Activated CD4-positive, alpha-beta T cell treated with anti-CD3 and anti-CD28 coated beads, Interleukin-2, amount 10 ng/mL, durations not matched to agents 7 days and 5 days (primary cell): ENCODE data around the gene PROB1. TPM values are rescaled to one million over a fixed set of nuclear protein-coding genes. Genes with fewer than 3 reads are reported as not detected.
"Not testable (repeated sequence)": the region's sequence is repeated elsewhere in the genome, so short reads cannot be mapped to it uniquely, and the experiment has no call there.

Source experiments
- CTCF ChIA-PET: fragments of 350-600 bp; sonication (Branson Sonifier 250); formaldehyde crosslinking; loops from one replicate; lab custom pipeline; 2021; ENCODE audit warnings: antibody characterized with exemption; lab: Charles Lee
- POLR2A ChIA-PET: fragments of 350-600 bp; sonication (Branson Sonifier 250); formaldehyde crosslinking; loops from one replicate; lab custom pipeline; 2021; ENCODE audit warnings: antibody characterized with exemption; lab: Charles Lee
- DNase-seq: peaks from one replicate; pipeline ENCODE4 v3.0.0-alpha.2; 2020
- H3K27ac Mint-ChIP-seq: one replicate; pipeline ENCODE4 v1.8.0; 2021; ENCODE audit warnings: mild to moderate bottlenecking, moderate library complexity, mixed read lengths
- H3K27me3 Mint-ChIP-seq: one replicate; pipeline ENCODE4 v1.8.0; 2021; ENCODE audit warnings: mixed read lengths
- H3K36me3 Mint-ChIP-seq: one replicate; pipeline ENCODE4 v1.8.0; 2021; ENCODE audit warnings: low read depth, mixed read lengths
- H3K4me1 Mint-ChIP-seq: one replicate; pipeline ENCODE4 v1.8.0; 2021; ENCODE audit warnings: mixed read lengths
- H3K4me3 Mint-ChIP-seq: one replicate; pipeline ENCODE4 v1.8.0; 2021; ENCODE audit warnings: mild to moderate bottlenecking, moderate library complexity, mixed read lengths
- H3K9me3 Mint-ChIP-seq: one replicate; pipeline ENCODE4 v1.8.0; 2021; ENCODE audit warnings: mixed read lengths
- total RNA-seq, 2 experiments: library from RNA; stranded (reverse); gene quantifications; one replicate each; pipeline ENCODE4 v1.2.3, GENCODE V29; 2021

Gene PROB1
- total RNA-seq, 2 experiments from 2014 or later: 3.3 to 3.4 TPM

DNA sequence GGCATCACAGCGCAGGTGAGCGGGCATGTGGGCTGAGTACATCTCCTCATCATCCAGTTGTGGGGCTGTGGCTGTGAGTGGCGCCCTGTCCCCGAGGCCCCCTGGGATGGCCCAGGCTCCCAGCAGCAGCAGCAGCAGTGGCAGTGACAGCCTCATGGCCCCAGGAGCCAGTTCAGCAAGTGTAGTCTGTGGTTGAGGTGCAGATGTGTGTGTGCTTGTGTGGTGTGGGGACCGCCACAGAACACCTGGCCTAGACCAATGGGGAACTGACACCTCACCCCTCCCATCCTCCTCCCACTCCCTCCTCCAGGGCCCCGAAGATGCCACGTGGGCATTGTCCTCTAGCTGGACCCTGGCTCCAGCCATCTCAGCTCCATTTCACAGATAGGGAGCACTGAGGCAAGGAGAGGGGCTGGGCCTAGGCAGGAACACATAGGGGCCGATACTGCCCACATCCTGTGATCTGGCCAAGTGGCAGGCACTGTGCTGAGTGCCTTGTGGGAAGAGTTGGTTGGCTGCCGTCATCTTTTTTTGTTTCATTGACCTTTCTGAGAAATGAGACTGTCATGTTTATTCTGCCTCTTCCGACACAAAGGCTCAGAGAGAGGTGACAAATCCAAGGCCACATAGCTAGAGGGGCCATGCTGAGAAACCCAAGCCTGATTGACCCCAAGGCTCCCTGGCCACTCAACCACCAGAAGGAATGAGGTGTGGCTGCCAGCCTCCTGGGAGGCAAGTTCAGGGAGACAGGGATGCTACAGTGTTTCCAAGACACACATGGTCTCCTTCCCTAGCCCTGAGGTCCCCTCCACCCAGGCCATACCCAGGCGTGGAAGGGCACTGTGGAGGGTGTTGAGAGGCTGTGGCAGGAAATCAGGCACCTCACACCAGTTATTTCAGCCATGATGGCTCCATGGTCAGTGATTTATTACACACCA lies 4.9 kb downstream of the PROB1 start, which contains the start of gene MZB1:
Gene MZB1, minus strand, starts transcription at position 213 of the 938 bp plus-strand sequence. Its CDS starts 57 bp downstream, at position 156.
- H3K9me3 Mint-ChIP-seq: no peaks in the 10 kb centered on the region
- H3K4me3 Mint-ChIP-seq: peak within 1 kb of the TSS; percentile 87

DNA sequence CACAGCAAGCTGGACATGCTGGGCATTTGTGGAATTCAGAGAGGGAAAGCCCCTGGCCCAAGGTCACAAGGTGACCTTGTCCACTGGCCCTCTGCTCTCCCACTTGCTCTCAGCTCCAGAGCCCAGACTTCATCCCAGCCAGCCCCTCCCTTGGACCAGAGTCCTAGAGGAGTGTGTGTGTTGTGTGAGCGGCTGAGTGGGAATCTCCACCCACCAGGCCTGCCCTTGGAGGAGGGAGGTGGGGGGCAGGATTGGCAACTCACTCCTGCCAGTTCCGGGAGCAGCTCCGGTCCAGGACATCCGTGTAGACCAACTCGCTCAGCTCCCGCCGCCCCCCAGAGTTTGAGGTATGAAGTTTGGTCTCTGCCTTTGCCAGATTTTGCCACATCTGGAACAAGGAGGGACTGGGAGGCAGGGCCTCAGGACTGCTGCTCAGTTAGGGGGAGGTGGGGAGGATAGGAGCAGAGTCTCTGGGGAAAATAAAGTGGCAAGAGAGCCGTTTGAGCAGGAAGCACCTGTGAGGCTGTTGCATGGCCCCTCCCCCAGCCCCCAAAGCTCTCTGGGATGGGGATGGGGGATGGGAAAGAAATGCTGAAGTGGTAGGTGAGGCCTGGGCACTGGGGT lies 6.6 kb downstream of the PROB1 start:
- Mint-ChIP-seq H3K9me3 (no peaks in the 10 kb centered on the region), H3K4me1 (peaks cover 83% of the 10 kb centered on the region), H3K36me3 (peaks cover 5% of the 10 kb centered on the region), H3K4me3 (peak overlapping the region; percentile 51), H3K27me3 (no peaks in the 10 kb centered on the region), H3K27ac (peak overlapping the region; percentile 79)
- ChIA-PET POLR2A (interaction anchor here (0.8 kb wide), 1 partner anchor 46 kb away, joined by 4 read pairs; the partner anchor contains the start of gene PAIP2), CTCF (interaction anchor here (0.8 to 5.2 kb wide), 6 partner anchors 9 to 190 kb away, joined by 3 to 31 read pairs (median 8); partner anchors contain the start of genes PAIP2, SIL1 and SPATA24)
- no peak for DNase-seq

More for the DNA sequence above, 4.9 kb downstream of the PROB1 start, which contains the start of gene MZB1:
- Mint-ChIP-seq H3K4me1 (peaks cover 68% of the 10 kb centered on the region), H3K27ac (peak within 1 kb of the TSS; percentile 97), H3K36me3 (peaks cover 5% of the 10 kb centered on the region), H3K27me3 (no peaks in the 10 kb centered on the region)
- POLR2A ChIA-PET: interaction anchor here (1.0 kb wide), 1 partner anchor 173 kb away, joined by 4 read pairs; no protein-coding TSS in a partner anchor
- CTCF ChIA-PET: interaction anchor here (0.6 to 5.2 kb wide), 16 partner anchors 9 to 174 kb away, joined by 3 to 43 read pairs (median 4); partner anchors contain the start of genes ECSCR, MATR3, PAIP2 and SPATA24
- DNase-seq: peak; percentile 74

- no peaks in the 10 kb centered on the region for H3K27me3 Mint-ChIP-seq
- POLR2A ChIA-PET: interaction anchor here (0.6 to 0.8 kb wide), 2 partner anchors 46 to 80 kb away, joined by 4 read pairs; partner anchors contain the start of gene PAIP2
- CTCF ChIA-PET: interaction anchor here (0.8 to 2.7 kb wide), 6 partner anchors 8 to 189 kb away, joined by 3 to 13 read pairs (median 5); partner anchors contain the start of genes PAIP2, SIL1 and SPATA24
- H3K27ac Mint-ChIP-seq: peak overlapping the region; percentile 73
- no peaks in the 10 kb centered on the region for H3K9me3 Mint-ChIP-seq
- peaks cover 5% of the 10 kb centered on the region for H3K36me3 Mint-ChIP-seq
- peaks cover 79% of the 10 kb centered on the region for H3K4me1 Mint-ChIP-seq
- DNase-seq: no peak
- H3K4me3 Mint-ChIP-seq: no peak overlapping the region
These were observed 7.2 kb downstream of the PROB1 start for GRCh38 chr5:139387611-139388197.

DNA sequence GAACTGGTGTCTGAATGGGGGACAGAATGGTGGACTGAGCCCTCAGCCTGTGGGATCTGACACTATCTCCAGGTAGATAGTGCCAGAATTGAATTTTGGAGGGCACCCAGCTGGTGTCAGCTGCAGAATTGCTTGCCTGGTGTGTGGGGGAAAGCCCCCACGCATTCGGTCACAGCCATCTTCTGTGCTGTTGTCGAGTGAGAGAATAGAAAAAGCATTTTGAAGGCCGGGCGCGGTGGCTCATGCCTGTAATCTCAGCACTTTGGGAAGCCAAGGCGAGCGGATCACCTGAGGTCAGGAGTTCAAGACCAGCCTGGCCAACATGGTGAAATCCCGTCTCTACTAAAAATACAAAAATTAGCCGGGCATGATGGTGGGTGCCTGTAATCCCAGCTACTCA lies 7.9 kb downstream of the PROB1 start:
- H3K27me3 Mint-ChIP-seq, H3K9me3 Mint-ChIP-seq, POLR2A ChIA-PET, H3K36me3 Mint-ChIP-seq, H3K4me3 Mint-ChIP-seq, DNase-seq: not testable (repeated sequence)
- H3K27ac Mint-ChIP-seq: peak overlapping the region; percentile 94
- CTCF ChIA-PET: interaction anchor here (1.2 to 2.7 kb wide), 3 partner anchors 8 to 16 kb away, joined by 3 to 13 read pairs (median 7); partner anchors contain the start of gene SPATA24
- H3K4me1 Mint-ChIP-seq: peaks cover 78% of the 10 kb centered on the region

- DNase-seq: no peak
- Mint-ChIP-seq H3K4me1 (peaks cover 69% of the 10 kb centered on the region), H3K4me3 (peak overlapping the region; percentile 12), H3K27me3 (no peaks in the 10 kb centered on the region), H3K36me3 (no peaks in the 10 kb centered on the region), H3K9me3 (no peaks in the 10 kb centered on the region), H3K27ac (peak overlapping the region; percentile 94)
- POLR2A ChIA-PET: no interaction called here
- CTCF ChIA-PET: interaction anchor here (0.7 to 2.7 kb wide), 3 partner anchors 17 to 833 kb away, joined by 3 to 13 read pairs (median 3); partner anchors contain the start of gene SPATA24
These were observed 8.9 kb downstream of the PROB1 start for GRCh38 chr5:139386050-139386438.

DNA sequence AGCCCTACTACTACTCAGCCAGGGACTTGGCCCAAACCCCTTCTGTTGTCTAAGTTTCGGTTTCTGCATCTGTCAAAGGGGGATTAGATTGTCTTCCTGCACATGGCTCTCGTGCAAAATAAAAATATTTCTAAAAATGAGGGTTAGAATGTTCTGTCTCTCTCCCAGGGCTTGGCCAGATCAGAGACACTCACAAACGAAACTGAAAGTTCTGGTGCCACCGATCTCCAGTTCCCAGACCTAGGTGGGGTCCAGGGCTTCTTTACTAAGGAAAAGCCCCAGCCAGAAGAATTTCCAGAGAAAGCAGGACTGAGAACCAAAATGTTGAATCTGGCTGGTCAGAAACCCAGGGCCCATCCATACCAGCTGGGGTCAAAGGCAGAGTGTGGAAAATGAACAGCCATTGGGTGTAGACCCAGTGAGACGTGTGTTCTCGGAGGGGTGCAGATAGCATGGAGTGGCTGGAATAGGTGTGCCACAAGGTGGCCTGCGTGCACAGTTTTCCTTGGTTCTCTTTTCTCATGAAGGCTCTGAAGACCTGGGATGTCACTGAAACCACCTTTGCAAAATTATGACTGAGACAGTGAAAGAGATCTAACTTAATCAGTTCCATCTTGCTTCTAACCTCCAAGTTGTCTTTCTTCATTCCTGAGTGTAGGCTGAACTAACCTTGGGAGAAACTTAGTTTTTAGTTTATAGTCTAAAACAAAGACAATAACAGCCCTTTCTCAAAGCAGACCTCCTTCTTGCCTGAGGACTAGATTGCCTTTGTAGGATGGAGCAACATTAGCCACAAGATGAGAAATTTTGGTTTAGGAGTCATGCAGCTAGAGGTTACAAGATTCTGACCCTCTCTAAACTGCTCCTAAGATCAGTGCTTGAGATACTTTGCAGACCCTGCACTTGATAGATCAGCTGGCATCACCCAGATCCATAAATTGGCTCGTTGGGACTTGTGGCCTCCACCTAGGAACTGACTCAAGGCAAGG lies 9.5 kb downstream of the PROB1 start:
- Mint-ChIP-seq H3K27ac (peak overlapping the region; percentile 94), H3K27me3 (no peaks in the 10 kb centered on the region), H3K36me3 (no peaks in the 10 kb centered on the region), H3K9me3 (no peaks in the 10 kb centered on the region), H3K4me3 (peak overlapping the region; percentile 68), H3K4me1 (peaks cover 62% of the 10 kb centered on the region)
- CTCF ChIA-PET: interaction anchor here (0.7 to 1.6 kb wide), 4 partner anchors 11 to 832 kb away, joined by 3 to 6 read pairs (median 4); partner anchors contain the start of gene PAIP2
- peak; percentile 56 for DNase-seq
- POLR2A ChIA-PET: no interaction called here

DNA sequence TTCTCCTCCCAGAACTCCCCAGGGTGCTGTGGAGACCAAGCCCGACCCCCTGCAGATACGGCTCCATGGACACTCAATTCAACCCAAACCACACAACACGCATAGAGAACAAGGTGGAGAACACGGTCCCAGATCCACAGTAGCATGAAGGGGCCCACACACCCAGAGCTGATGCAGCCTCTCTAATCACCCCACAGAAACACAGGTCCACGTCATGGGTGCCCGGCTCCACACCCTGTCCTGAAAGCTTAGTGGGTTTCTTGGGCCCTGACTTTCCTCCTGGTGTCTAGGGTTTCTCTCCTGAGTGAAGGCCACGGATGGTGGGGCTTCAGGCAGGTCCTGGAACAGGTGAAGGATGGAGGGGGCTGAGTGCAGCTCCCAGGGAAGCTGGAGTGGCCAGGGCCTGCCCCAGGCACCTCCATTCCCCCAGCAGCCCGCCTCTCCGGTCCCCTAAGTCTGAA lies 10.3 kb downstream of the PROB1 start:
- CTCF ChIA-PET: interaction anchor here (1.3 to 1.6 kb wide), 3 partner anchors 10 to 47 kb away, joined by 3 to 6 read pairs (median 4); partner anchors contain the start of gene PAIP2
- no peak for DNase-seq
- H3K4me3 Mint-ChIP-seq: peak overlapping the region; percentile 68

GRCh38 chr5:139383993-139384590 lies 10.8 kb downstream of the PROB1 start:
- H3K4me1 Mint-ChIP-seq: peaks cover 53% of the 10 kb centered on the region
- no peak for DNase-seq
- peak overlapping the region; percentile 94 for H3K27ac Mint-ChIP-seq
- H3K4me3 Mint-ChIP-seq: peak overlapping the region; percentile 68
- no peaks in the 10 kb centered on the region for H3K27me3 Mint-ChIP-seq
- no peaks in the 10 kb centered on the region for H3K36me3 Mint-ChIP-seq
- POLR2A ChIA-PET: no interaction called here
- H3K9me3 Mint-ChIP-seq: no peaks in the 10 kb centered on the region
- CTCF ChIA-PET: interaction anchor here (1.3 to 1.6 kb wide), 2 partner anchors 10 to 42 kb away, joined by 4 to 6 read pairs; partner anchors contain the start of gene PAIP2

More for the DNA sequence above, 10.3 kb downstream of the PROB1 start:
- POLR2A ChIA-PET: no interaction called here
- H3K27me3 Mint-ChIP-seq: no peaks in the 10 kb centered on the region
- H3K9me3 Mint-ChIP-seq: no peaks in the 10 kb centered on the region
- peak overlapping the region; percentile 94 for H3K27ac Mint-ChIP-seq
- H3K36me3 Mint-ChIP-seq: no peaks in the 10 kb centered on the region
- peaks cover 55% of the 10 kb centered on the region for H3K4me1 Mint-ChIP-seq

DNA sequence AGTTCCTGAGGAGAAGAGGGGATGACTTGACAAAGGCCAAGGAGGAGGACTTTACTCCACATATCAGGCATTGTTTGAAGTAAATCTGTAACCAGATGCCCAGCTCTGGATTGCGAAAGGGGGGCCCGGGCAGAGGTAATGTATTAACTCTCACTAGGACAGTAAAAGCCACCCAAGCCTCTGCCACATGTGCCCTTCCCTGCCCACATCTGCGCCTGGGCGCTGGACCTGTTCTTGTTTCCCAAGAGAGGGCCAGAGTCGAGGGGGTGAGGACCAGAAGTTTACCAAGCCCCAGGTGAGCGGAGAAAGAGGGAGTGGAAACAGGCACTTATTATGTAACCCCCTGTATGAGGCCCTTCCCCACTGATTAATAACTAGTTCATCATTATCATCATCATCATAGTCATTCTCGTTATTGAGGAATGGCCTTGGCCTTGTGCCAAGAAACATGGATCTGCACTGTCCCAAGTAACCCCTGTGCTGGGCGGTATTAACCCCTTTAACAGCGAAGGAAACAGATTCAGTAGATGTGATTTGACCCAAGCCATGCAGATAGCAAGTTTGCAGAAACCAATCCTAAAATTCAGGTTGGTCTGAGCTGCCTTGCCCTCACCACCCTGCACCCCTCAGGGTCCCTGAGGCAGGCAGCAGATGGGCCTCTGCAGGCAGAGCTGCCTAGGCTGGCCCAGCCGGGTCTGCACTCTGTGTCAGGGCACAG lies 11.5 kb downstream of the PROB1 start, which contains the start of gene SLC23A1:
Gene SLC23A1, minus strand, starts transcription at position 23 of the 718 bp plus-strand sequence. CDS start 44 bp downstream, outside the sequence.
- Mint-ChIP-seq H3K27me3 (no peaks in the 10 kb centered on the region), H3K36me3 (no peaks in the 10 kb centered on the region), H3K27ac (peak within 1 kb of the TSS; percentile 94), H3K4me3 (no peak within 1 kb of the TSS), H3K4me1 (peaks cover 54% of the 10 kb centered on the region), H3K9me3 (no peaks in the 10 kb centered on the region)
- ChIA-PET CTCF (interaction anchor here (0.8 kb wide), 1 partner anchor 39 kb away, joined by 3 read pairs; no protein-coding TSS in a partner anchor), POLR2A (no interaction called here)
- DNase-seq: no peak

DNA sequence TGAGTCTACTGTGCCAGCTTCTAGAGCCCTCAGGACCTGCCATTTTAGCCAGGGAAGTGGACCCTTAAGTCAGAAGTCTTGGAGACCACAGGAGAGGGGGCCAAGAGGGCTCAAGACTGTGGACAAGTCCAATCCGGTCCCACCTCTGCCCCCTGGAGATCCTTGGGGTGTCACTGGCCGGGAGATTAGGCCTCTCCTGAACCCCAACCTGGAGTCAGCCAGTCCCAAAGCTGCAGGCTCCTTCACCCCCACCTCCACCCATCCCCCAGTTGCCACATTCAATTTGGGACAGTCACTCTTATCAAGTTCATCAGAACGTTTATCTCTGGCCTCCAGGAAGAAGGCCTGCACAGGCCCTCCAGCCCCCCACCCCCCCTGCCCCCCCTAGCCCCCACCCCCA lies 12.1 kb downstream of the PROB1 start:
- POLR2A ChIA-PET: no interaction called here

More for the DNA sequence above, 12.1 kb downstream of the PROB1 start:
- CTCF ChIA-PET: interaction anchor here (0.8 to 3.2 kb wide), 2 partner anchors 9 to 40 kb away, joined by 3 to 13 read pairs; no protein-coding TSS in a partner anchor
- Mint-ChIP-seq H3K4me3 (no peak overlapping the region), H3K27me3 (no peaks in the 10 kb centered on the region), H3K4me1 (peaks cover 47% of the 10 kb centered on the region), H3K27ac (no peak overlapping the region), H3K9me3 (no peaks in the 10 kb centered on the region), H3K36me3 (no peaks in the 10 kb centered on the region)
- no peak for DNase-seq
